Skin epidermis (tissue), 12 donors: ENCODE data around the gene RELL1.

ENCODE experiments used
- H3K27ac ChIP-seq, 21 experiments: fragments of 200-600 bp; sonication (generic) in 11 of 21; one replicate each; pipeline ENCODE4 v1.5.0; 2020; ENCODE audit warnings: mild to moderate bottlenecking in 3 of 21, inconsistent platforms in 2 of 21, moderate library complexity in 2 of 21
- H3K4me3 ChIP-seq, 7 experiments: fragments of 200-600 bp; sonication (generic) in 2 of 7; one replicate each; pipeline ENCODE4 v1.5.0; 2020; ENCODE audit warnings: inconsistent platforms in 2 of 7, mild to moderate bottlenecking in 2 of 7, moderate library complexity in 1 of 7

Gene RELL1

DNA sequence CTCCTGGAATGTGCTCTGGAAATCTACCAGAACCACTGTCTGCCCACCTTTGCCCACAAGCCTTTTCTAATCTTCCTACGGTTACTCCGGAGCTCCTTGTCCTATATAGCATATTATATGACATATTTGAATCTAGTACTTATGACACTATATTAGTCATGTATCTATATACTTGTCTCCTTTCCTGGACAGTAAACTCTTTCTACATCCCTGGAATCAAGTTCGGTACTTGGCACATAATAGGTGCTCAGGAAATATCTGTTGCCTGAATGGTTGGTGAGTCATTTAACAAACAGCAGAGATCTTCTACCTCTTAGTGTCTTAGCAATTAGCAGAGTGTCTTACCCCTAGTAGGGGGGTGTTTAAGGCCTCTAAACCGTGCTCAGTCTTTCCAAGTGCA lies 123.6 kb downstream of the RELL1 start:
- Histone ChIP-seq H3K27ac (no peak overlapping the region), H3K4me3 (no peak overlapping the region)

DNA sequence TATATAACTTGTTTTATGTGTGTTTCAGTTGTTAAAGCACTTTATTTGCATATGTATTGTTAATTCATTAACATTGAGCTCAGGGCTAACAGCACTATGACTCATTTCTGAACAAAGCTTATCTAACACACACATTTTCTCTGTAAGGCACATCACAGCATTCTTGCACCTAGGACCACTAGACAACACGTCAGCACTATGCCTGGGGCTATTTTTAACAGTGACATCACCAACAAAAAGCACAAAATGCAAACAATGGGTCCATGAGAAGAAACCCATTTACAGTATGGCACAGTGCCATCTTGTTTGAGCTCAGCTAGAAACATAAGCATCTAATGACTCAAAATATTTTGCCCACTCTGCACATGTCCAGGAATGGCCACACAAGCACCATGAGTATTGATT lies 124.4 kb downstream of the RELL1 start:
- no peak overlapping the region for H3K27ac ChIP-seq

GRCh38 chr4:37561196-37561802 lies 124.9 kb downstream of the RELL1 start:
- Histone ChIP-seq H3K4me3 (no peak overlapping the region), H3K27ac (no peak overlapping the region)

More for the DNA sequence above, 124.4 kb downstream of the RELL1 start:
- no peak overlapping the region for H3K4me3 ChIP-seq
